ENCODE data around the gene GSTM4. TPM values are rescaled to one million over a fixed set of nuclear protein-coding genes. Genes with fewer than 3 reads are reported as not detected.

The GSTM4 gene
- total and polyA plus RNA-seq, 9 of the 15 experiments (the other 6 are each of a cell fraction or from before 2014, with no cell fraction given), result 18.8 to 53.4 (median 38.8) TPM

DNA sequence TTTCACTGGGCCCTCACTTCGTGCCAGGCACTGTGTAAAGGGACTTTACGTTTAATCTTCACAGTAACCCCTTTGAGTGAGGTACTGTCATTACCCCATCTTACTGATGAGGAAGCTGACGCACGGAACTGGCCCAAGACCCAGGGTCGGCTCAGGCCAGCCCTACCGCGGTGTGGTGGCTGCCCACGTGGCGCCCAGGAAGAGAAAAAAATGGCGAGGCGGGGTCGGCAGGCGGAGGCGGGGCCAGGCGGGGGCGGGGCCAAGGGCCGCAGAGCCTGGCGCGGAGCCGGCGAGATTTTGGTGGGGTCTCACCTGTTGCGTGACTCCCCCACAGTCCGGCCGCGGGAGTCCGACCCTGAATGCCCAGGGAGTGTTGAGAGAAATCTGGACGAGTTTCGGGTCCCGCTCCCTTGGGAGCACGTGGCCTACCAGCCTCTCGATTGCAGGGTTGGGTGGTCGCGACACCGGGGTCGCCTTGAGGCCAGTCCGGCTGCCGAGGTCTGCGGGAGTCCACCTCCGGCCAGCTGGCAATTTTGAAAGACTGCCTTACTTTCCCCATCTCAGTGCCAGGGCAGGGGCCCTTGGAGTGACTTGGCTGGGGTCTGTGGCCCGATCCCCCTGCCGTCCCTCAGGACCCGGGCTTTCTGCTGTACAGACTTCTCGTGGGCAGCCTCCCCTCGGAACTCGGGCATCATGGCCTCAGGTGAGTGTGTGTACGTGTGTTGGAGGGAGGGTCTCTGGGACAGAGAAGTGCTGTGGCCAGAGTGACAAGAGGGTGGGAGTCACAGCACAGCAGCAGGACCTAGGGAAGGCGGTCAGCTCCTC is 36.1 kb upstream of the GSTM4 start, which contains the start of the genes AMPD2 and GNAT2 (continued):
- TF ChIP-seq CREB3L1 (IDR thresholded peaks at IDR 0.05; ENCODE audit: borderline replicate concordance, low read depth), result peak; percentile 98
- no peak for TF ChIP-seq ZNF696 (CRISPR knock-in tag; conservative IDR thresholded peaks at IDR 0.05)
- TF ChIP-seq STAT5B (CRISPR knock-in tag; IDR thresholded peaks at IDR 0.05), result no peak
- TF ChIP-seq MBD1 (CRISPR knock-in tag; IDR thresholded peaks at IDR 0.05), result no peak
- TF ChIP-seq ARID3B (CRISPR knock-in tag; IDR thresholded peaks at IDR 0.05; ENCODE audit: borderline replicate concordance), result no peak
- no peak for TF ChIP-seq C11orf30 (IDR thresholded peaks at IDR 0.05; ENCODE audit: low read depth)
- TF ChIP-seq ZNF79 (CRISPR knock-in tag; IDR thresholded peaks at IDR 0.05; ENCODE audit: low read depth), result no peak
- TF ChIP-seq MBD2 (IDR thresholded peaks at IDR 0.05; ENCODE audit: borderline replicate concordance, low read depth), result no peak; the same call in 1 of the 2 replicates
- peak; percentile 82 for TF ChIP-seq HDAC2 (IDR thresholded peaks at IDR 0.05)
- TF ChIP-seq ZNF766 (CRISPR knock-in tag; conservative IDR thresholded peaks at IDR 0.05), result no peak
- peak; percentile 43 for TF ChIP-seq REST (IDR thresholded peaks at IDR 0.05; ENCODE audit: borderline replicate concordance)
- TF ChIP-seq REST (CRISPR knock-in tag; IDR thresholded peaks at IDR 0.05; ENCODE audit: low read depth), result no peak
- TF ChIP-seq NFATC3 (IDR thresholded peaks at IDR 0.05), result no peak
- TF ChIP-seq ZNF717 (CRISPR knock-in tag; IDR thresholded peaks at IDR 0.05), result 0 out of 2 replicates have a peak, but pooled peaks have one; percentile 28
- TF ChIP-seq NCOA4 (IDR thresholded peaks at IDR 0.05; ENCODE audit: partially characterized antibody), result no peak

All from K562 (cell line).